Progenitor cell of endocrine pancreas (in vitro differentiated cells): ENCODE data around the gene MEOX2. TPM values are rescaled to one million over a fixed set of nuclear protein-coding genes. Genes with fewer than 3 reads are reported as not detected.

Source experiments
- DNase-seq: peaks from one replicate; pipeline ENCODE4 v3.0.0; 2021; ENCODE audit warnings: low spot score; ENCODE audit not compliant: unreplicated experiment
- H3K27ac Mint-ChIP-seq: 2 replicates; pipeline ENCODE4 v1.8.0; 2021; ENCODE audit warnings: mild to moderate bottlenecking, moderate library complexity, mixed read lengths
- H3K27me3 Mint-ChIP-seq: 2 replicates; pipeline ENCODE4 v1.8.0; 2021; ENCODE audit warnings: mixed read lengths
- H3K36me3 Mint-ChIP-seq: 2 replicates; pipeline ENCODE4 v1.8.0; 2022; ENCODE audit warnings: mixed read lengths; ENCODE audit not compliant: insufficient read depth
- H3K4me1 Mint-ChIP-seq: 2 replicates; pipeline ENCODE4 v1.8.0; 2021; ENCODE audit warnings: low read depth, mixed read lengths
- H3K4me3 Mint-ChIP-seq: 2 replicates; pipeline ENCODE4 v1.8.0; 2021; ENCODE audit warnings: low read depth, mild to moderate bottlenecking, moderate library complexity, mixed read lengths
- H3K9me3 Mint-ChIP-seq: 2 replicates; pipeline ENCODE4 v1.8.0; 2021; ENCODE audit warnings: low read depth, mixed read lengths
- CTCF ChIP-seq: fragments of 200-600 bp; sonication (generic); IDR thresholded peaks from one replicate; pipeline ENCODE4 v1.5.0; 2021; ENCODE audit warnings: antibody characterized with exemption, mild to moderate bottlenecking; ENCODE audit not compliant: unreplicated experiment
- total RNA-seq: library from RNA; stranded (reverse); gene quantifications from 2 replicates; pipeline ENCODE4 v1.2.1, GENCODE V29; 2021

MEOX2 gene
- total RNA-seq, 1 donor from 2014 or later = not detected

- DNase-seq = no peak
- TF ChIP-seq CTCF = no peak
- H3K27me3 Mint-ChIP-seq = no peaks in the 10 kb centered on the region
- peaks cover 5% of the 10 kb centered on the region for H3K9me3 Mint-ChIP-seq
- peaks cover 18% of the 10 kb centered on the region for H3K4me1 Mint-ChIP-seq
- no peak overlapping the region for H3K27ac Mint-ChIP-seq
- no peak overlapping the region for H3K4me3 Mint-ChIP-seq
- no peaks in the 10 kb centered on the region for H3K36me3 Mint-ChIP-seq
Observed at GRCh38 chr7:15647309-15647708, 39.2 kb downstream of the MEOX2 start.

GRCh38 chr7:15643000-15643705, 43.3 kb downstream of the MEOX2 start:
- Mint-ChIP-seq H3K27ac (no peak overlapping the region), H3K9me3 (peaks cover 5% of the 10 kb centered on the region), H3K4me1 (peaks cover 10% of the 10 kb centered on the region), H3K36me3 (no peaks in the 10 kb centered on the region), H3K4me3 (no peak overlapping the region), H3K27me3 (no peaks in the 10 kb centered on the region)
- no peak for DNase-seq
- TF ChIP-seq CTCF = no peak

GRCh38 chr7:15628876-15629275, 57.6 kb downstream of the MEOX2 start:
- TF ChIP-seq CTCF = no peak
- Mint-ChIP-seq H3K4me3 (no peak overlapping the region), H3K27me3 (no peaks in the 10 kb centered on the region), H3K27ac (no peak overlapping the region), H3K36me3 (no peaks in the 10 kb centered on the region), H3K4me1 (no peaks in the 10 kb centered on the region), H3K9me3 (no peaks in the 10 kb centered on the region)
- no peak for DNase-seq

- H3K27ac Mint-ChIP-seq = no peak overlapping the region
- no peaks in the 10 kb centered on the region for H3K4me1 Mint-ChIP-seq
- no peaks in the 10 kb centered on the region for H3K9me3 Mint-ChIP-seq
- no peak for TF ChIP-seq CTCF
- DNase-seq = no peak
- no peak overlapping the region for H3K4me3 Mint-ChIP-seq
- no peaks in the 10 kb centered on the region for H3K36me3 Mint-ChIP-seq
- H3K27me3 Mint-ChIP-seq = no peaks in the 10 kb centered on the region
Observed at GRCh38 chr7:15626041-15626440, 60.4 kb downstream of the MEOX2 start.

GRCh38 chr7:15625466-15625865, 61.0 kb downstream of the MEOX2 start:
- Mint-ChIP-seq H3K4me3 (no peak overlapping the region), H3K9me3 (no peaks in the 10 kb centered on the region), H3K4me1 (no peaks in the 10 kb centered on the region), H3K36me3 (no peaks in the 10 kb centered on the region), H3K27ac (no peak overlapping the region), H3K27me3 (no peaks in the 10 kb centered on the region)
- TF ChIP-seq CTCF = no peak
- DNase-seq = no peak
